Activated naive CD8-positive, alpha-beta T cell treated with anti-CD3 and anti-CD28 coated beads, Interleukin-2, amount 10 ng/mL, durations not matched to agents 7 days and 5 days (primary cell): Measurements from ENCODE around the gene SCOC. TPM values are rescaled to one million over a fixed set of nuclear protein-coding genes. Genes with fewer than 3 reads are reported as not detected.

Source experiments
- ATAC-seq: fragments of 150-1000 bp; cut with Tn5 transposase; one replicate; pipeline ENCODE4 v1.10.0; 2021; ENCODE audit warnings: low read depth, moderate library complexity
- POLR2A ChIA-PET: fragments of 350-600 bp; sonication (Branson Sonifier 250); formaldehyde crosslinking; loops from one replicate; lab custom pipeline; 2021; ENCODE audit warnings: antibody characterized with exemption; lab: Charles Lee
- DNase-seq: peaks from one replicate; pipeline ENCODE4 v3.0.0; 2021
- H3K27ac Mint-ChIP-seq: one replicate; pipeline ENCODE4 v1.8.0; 2022; ENCODE audit warnings: mild to moderate bottlenecking, mixed read lengths
- H3K27me3 Mint-ChIP-seq: one replicate; pipeline ENCODE4 v1.8.0; 2022; ENCODE audit warnings: mild to moderate bottlenecking, moderate library complexity, mixed read lengths
- H3K36me3 Mint-ChIP-seq: one replicate; pipeline ENCODE4 v1.8.0; 2021; ENCODE audit warnings: mild to moderate bottlenecking, mixed read lengths
- H3K4me1 Mint-ChIP-seq: one replicate; pipeline ENCODE4 v1.8.0; 2021; ENCODE audit warnings: mixed read lengths
- H3K4me3 Mint-ChIP-seq: one replicate; pipeline ENCODE4 v1.8.0; 2022; ENCODE audit warnings: mild to moderate bottlenecking, moderate library complexity, mixed read lengths
- H3K9me3 Mint-ChIP-seq: one replicate; pipeline ENCODE4 v1.8.0; 2021; ENCODE audit warnings: mixed read lengths
- total RNA-seq, 2 experiments: library from RNA; stranded (reverse); gene quantifications; one replicate each; pipeline ENCODE4 v1.2.3, GENCODE V29; 2021

SCOC gene
- total RNA-seq, result 10 to 100 TPM; 24.0 to 26.5 TPM

- H3K4me1 Mint-ChIP-seq, result peaks cover 19% of the 10 kb centered on the region
- H3K27ac Mint-ChIP-seq, result peak within 1 kb of the TSS; percentile 73
- peak; percentile 97 for ATAC-seq
- no peaks in the 10 kb centered on the region for H3K36me3 Mint-ChIP-seq
- H3K9me3 Mint-ChIP-seq, result no peaks in the 10 kb centered on the region
- H3K27me3 Mint-ChIP-seq, result no peaks in the 10 kb centered on the region
- no peak within 1 kb of the TSS for H3K4me3 Mint-ChIP-seq
- POLR2A ChIA-PET, result interaction anchor here (1.2 to 1.8 kb wide), 3 partner anchors 13 to 817 kb away, joined by 3 to 14 read pairs (median 4); partner anchors contain the start of genes ELMOD2 and SETD7
- DNase-seq, result peak; percentile 91
Measured at GRCh38 chr4:140373328-140374129, at the start of gene SCOC. TSS of gene SCOC (plus strand) at chr4:140373646. CDS start at chr4:140379171, 5,525 bp downstream.

GRCh38 chr4:140326395-140326993 lies 47.0 kb upstream of the SCOC start:
- peaks cover 13% of the 10 kb centered on the region for H3K4me1 Mint-ChIP-seq
- H3K9me3 Mint-ChIP-seq, result peaks cover 4% of the 10 kb centered on the region
- peaks cover 6% of the 10 kb centered on the region for H3K27me3 Mint-ChIP-seq
- H3K4me3 Mint-ChIP-seq, result no peak overlapping the region
- POLR2A ChIA-PET, result interaction anchor here (0.5 kb wide), 1 partner anchor 254 kb away, joined by 3 read pairs; no protein-coding TSS in a partner anchor
- ATAC-seq, result no peak
- no peak for DNase-seq
- peaks cover 3% of the 10 kb centered on the region for H3K36me3 Mint-ChIP-seq
- H3K27ac Mint-ChIP-seq, result no peak overlapping the region

- DNase-seq (no peak), ATAC-seq (no peak)
- no peaks in the 10 kb centered on the region for H3K36me3 Mint-ChIP-seq
- no peak overlapping the region for H3K4me3 Mint-ChIP-seq
- POLR2A ChIA-PET, result no interaction called here
- no peaks in the 10 kb centered on the region for H3K9me3 Mint-ChIP-seq
- H3K27ac Mint-ChIP-seq, result no peak overlapping the region
- H3K4me1 Mint-ChIP-seq, result peaks cover 5% of the 10 kb centered on the region
- peaks cover 6% of the 10 kb centered on the region for H3K27me3 Mint-ChIP-seq
Measured at GRCh38 chr4:140330311-140330900, 43.0 kb upstream of the SCOC start.

- DNase-seq (no peak), ATAC-seq (no peak)
- Mint-ChIP-seq H3K27ac (no peak overlapping the region), H3K4me1 (peaks cover 5% of the 10 kb centered on the region), H3K4me3 (no peak overlapping the region), H3K27me3 (peaks cover 6% of the 10 kb centered on the region), H3K9me3 (no peaks in the 10 kb centered on the region), H3K36me3 (no peaks in the 10 kb centered on the region)
- POLR2A ChIA-PET, result no interaction called here
Measured at GRCh38 chr4:140331245-140331644, 42.2 kb upstream of the SCOC start.

- H3K4me3 Mint-ChIP-seq, result no peak overlapping the region
Measured at GRCh38 chr4:140331876-140332275, 41.6 kb upstream of the SCOC start.

GRCh38 chr4:140332734-140333133 lies 40.7 kb upstream of the SCOC start:
- no peak overlapping the region for H3K4me3 Mint-ChIP-seq
- POLR2A ChIA-PET, result no interaction called here
- no peaks in the 10 kb centered on the region for H3K9me3 Mint-ChIP-seq
- H3K36me3 Mint-ChIP-seq, result no peaks in the 10 kb centered on the region
- no peak for ATAC-seq
- no peak overlapping the region for H3K27ac Mint-ChIP-seq
- peaks cover 5% of the 10 kb centered on the region for H3K4me1 Mint-ChIP-seq
- H3K27me3 Mint-ChIP-seq, result peaks cover 6% of the 10 kb centered on the region
- no peak for DNase-seq

More at GRCh38 chr4:140331876-140332275, 41.6 kb upstream of the SCOC start:
- Mint-ChIP-seq H3K36me3 (no peaks in the 10 kb centered on the region), H3K4me1 (peaks cover 5% of the 10 kb centered on the region), H3K27ac (no peak overlapping the region), H3K9me3 (no peaks in the 10 kb centered on the region), H3K27me3 (peaks cover 6% of the 10 kb centered on the region)
- ATAC-seq (no peak), DNase-seq (no peak)
- POLR2A ChIA-PET, result no interaction called here

- ATAC-seq (no peak), DNase-seq (no peak)
- Mint-ChIP-seq H3K27ac (no peak overlapping the region), H3K4me3 (no peak overlapping the region), H3K4me1 (peaks cover 5% of the 10 kb centered on the region), H3K9me3 (no peaks in the 10 kb centered on the region), H3K27me3 (peaks cover 4% of the 10 kb centered on the region), H3K36me3 (no peaks in the 10 kb centered on the region)
- POLR2A ChIA-PET, result no interaction called here
Measured at GRCh38 chr4:140333523-140333922, 39.9 kb upstream of the SCOC start.

GRCh38 chr4:140335076-140335475 lies 38.4 kb upstream of the SCOC start:
- POLR2A ChIA-PET, result no interaction called here
- H3K9me3 Mint-ChIP-seq, result no peaks in the 10 kb centered on the region
- ATAC-seq (no peak), DNase-seq (no peak)
- no peaks in the 10 kb centered on the region for H3K36me3 Mint-ChIP-seq
- peaks cover 1% of the 10 kb centered on the region for H3K27me3 Mint-ChIP-seq
- H3K4me3 Mint-ChIP-seq, result no peak overlapping the region
- H3K27ac Mint-ChIP-seq, result no peak overlapping the region
- H3K4me1 Mint-ChIP-seq, result peaks cover 5% of the 10 kb centered on the region

- no peak overlapping the region for H3K27ac Mint-ChIP-seq
- H3K27me3 Mint-ChIP-seq, result peaks cover 7% of the 10 kb centered on the region
- H3K9me3 Mint-ChIP-seq, result no peaks in the 10 kb centered on the region
- no peaks in the 10 kb centered on the region for H3K36me3 Mint-ChIP-seq
- POLR2A ChIA-PET, result no interaction called here
- ATAC-seq (no peak), DNase-seq (no peak)
- no peak overlapping the region for H3K4me3 Mint-ChIP-seq
- no peaks in the 10 kb centered on the region for H3K4me1 Mint-ChIP-seq
Measured at GRCh38 chr4:140336730-140337129, 36.7 kb upstream of the SCOC start.

- Mint-ChIP-seq H3K27ac (no peak overlapping the region), H3K9me3 (no peaks in the 10 kb centered on the region), H3K36me3 (no peaks in the 10 kb centered on the region), H3K27me3 (peaks cover 18% of the 10 kb centered on the region), H3K4me3 (no peak overlapping the region), H3K4me1 (peaks cover 4% of the 10 kb centered on the region)
- ATAC-seq, result no peak
- POLR2A ChIA-PET, result no interaction called here
- DNase-seq, result no peak
Measured at GRCh38 chr4:140342620-140343019, 30.8 kb upstream of the SCOC start.

- Mint-ChIP-seq H3K36me3 (no peaks in the 10 kb centered on the region), H3K27ac (no peak overlapping the region), H3K4me1 (peaks cover 4% of the 10 kb centered on the region), H3K27me3 (peaks cover 18% of the 10 kb centered on the region), H3K4me3 (no peak overlapping the region), H3K9me3 (no peaks in the 10 kb centered on the region)
- no peak for ATAC-seq
- POLR2A ChIA-PET, result no interaction called here
- no peak for DNase-seq
Measured at GRCh38 chr4:140343303-140343702, 30.1 kb upstream of the SCOC start.

- Mint-ChIP-seq H3K4me1 (peaks cover 4% of the 10 kb centered on the region), H3K9me3 (no peaks in the 10 kb centered on the region), H3K4me3 (no peak overlapping the region), H3K36me3 (no peaks in the 10 kb centered on the region), H3K27ac (no peak overlapping the region), H3K27me3 (peaks cover 18% of the 10 kb centered on the region)
- POLR2A ChIA-PET, result no interaction called here
- DNase-seq, result no peak
- ATAC-seq, result no peak
Measured at GRCh38 chr4:140344101-140344500, 29.3 kb upstream of the SCOC start.

GRCh38 chr4:140344621-140345020 lies 28.8 kb upstream of the SCOC start:
- ATAC-seq (no peak), DNase-seq (no peak)
- Mint-ChIP-seq H3K9me3 (no peaks in the 10 kb centered on the region), H3K36me3 (no peaks in the 10 kb centered on the region), H3K4me3 (no peak overlapping the region), H3K27ac (no peak overlapping the region), H3K27me3 (peaks cover 19% of the 10 kb centered on the region), H3K4me1 (peaks cover 4% of the 10 kb centered on the region)
- POLR2A ChIA-PET, result no interaction called here
